Skeletal muscle tissue (tissue), 4 donors: ENCODE results near the gene CHCHD1. TPM values are rescaled to one million over a fixed set of nuclear protein-coding genes. Genes with fewer than 3 reads are reported as not detected.

Experiments
- H3K27ac ChIP-seq: one replicate; pipeline ENCODE4 v1.7.0; 2013; ENCODE audit warnings: mild to moderate bottlenecking, low read depth, low read length, inconsistent platforms
- H3K27me3 ChIP-seq, 3 donors: one replicate each; pipeline ENCODE4 v1.7.0; 2013; ENCODE audit warnings: low read length in 3 of 3; ENCODE audit not compliant: control insufficient read depth in 3 of 3, insufficient read depth in 3 of 3
- H3K36me3 ChIP-seq, 3 donors: one replicate each; pipeline ENCODE4 v1.7.0; 2013; ENCODE audit warnings: low read length in 3 of 3; ENCODE audit not compliant: control insufficient read depth in 3 of 3, insufficient read depth in 3 of 3
- H3K4me1 ChIP-seq, 3 donors: one replicate each; pipeline ENCODE4 v1.7.0; 2013; ENCODE audit warnings: low read length in 3 of 3, mild to moderate bottlenecking in 3 of 3; ENCODE audit not compliant: control insufficient read depth in 3 of 3, insufficient read depth in 3 of 3
- H3K4me3 ChIP-seq, 3 donors: one replicate each; pipeline ENCODE4 v1.7.0; 2013; ENCODE audit warnings: low read length in 3 of 3
- H3K9ac ChIP-seq, 3 donors: one replicate each; pipeline ENCODE4 v1.7.0; 2013; ENCODE audit warnings: low read length in 3 of 3, mild to moderate bottlenecking in 3 of 3, moderate library complexity in 2 of 3, low read depth in 1 of 3
- H3K9me3 ChIP-seq, 3 donors: one replicate each; pipeline ENCODE4 v1.7.0; 2013; ENCODE audit warnings: low read length in 3 of 3; ENCODE audit not compliant: control insufficient read depth in 3 of 3
- total RNA-seq: library from RNA; depleted of rRNA; stranded (reverse); fragments of >200 nt; gene quantifications from one replicate; pipeline ENCODE4 v1.2.3, GENCODE V29; 2014
- donor health status: Osteomylitis.

CHCHD1 gene
- total RNA-seq, 1 donor from 2014 or later = 17.7 TPM

- Histone ChIP-seq H3K9me3 (no peaks in the 10 kb centered on the region), H3K36me3 (peaks cover 47 to 53% (median 48%) of the 10 kb centered on the region in 3 donors), H3K9ac (no peak overlapping the region), H3K4me3 (no peak overlapping the region), H3K4me1 (peaks cover 3 to 14% (median 8%) of the 10 kb centered on the region in 3 donors), H3K27me3 (no peaks in the 10 kb centered on the region), H3K27ac (no peak overlapping the region)
Observed at GRCh38 chr10:73808021-73808815, 26.4 kb downstream of the CHCHD1 start.

- H3K4me3 ChIP-seq = no peak overlapping the region
- peaks cover 44 to 47% (median 47%) of the 10 kb centered on the region in 3 donors for H3K36me3 ChIP-seq
- H3K9me3 ChIP-seq = no peaks in the 10 kb centered on the region
- no peak overlapping the region for H3K9ac ChIP-seq
- H3K27ac ChIP-seq = no peak overlapping the region
- H3K27me3 ChIP-seq = no peaks in the 10 kb centered on the region
- H3K4me1 ChIP-seq = peaks cover 3 to 12% (median 8%) of the 10 kb centered on the region in 3 donors
Observed at GRCh38 chr10:73809061-73809818, 27.4 kb downstream of the CHCHD1 start.

GRCh38 chr10:73810358-73810734 is 28.5 kb downstream of the CHCHD1 start:
- Histone ChIP-seq H3K9ac (peak overlapping the region; percentile 78 to 91 (median 89)), H3K4me3 (peak overlapping the region; percentile 69 to 80 (median 78)), H3K27ac (no peak overlapping the region), H3K9me3 (no peaks in the 10 kb centered on the region), H3K36me3 (peaks cover 43 to 55% (median 49%) of the 10 kb centered on the region in 3 donors), H3K4me1 (peaks cover 3 to 12% (median 8%) of the 10 kb centered on the region in 3 donors), H3K27me3 (no peaks in the 10 kb centered on the region)

- Histone ChIP-seq H3K36me3 (peaks cover 38 to 54% (median 49%) of the 10 kb centered on the region in 3 donors), H3K4me1 (peaks cover 6 to 12% (median 8%) of the 10 kb centered on the region in 3 donors), H3K4me3 (peak overlapping the region; percentile 69 to 80 (median 78)), H3K9ac (peak overlapping the region; percentile 78 to 91 (median 89)), H3K27me3 (no peaks in the 10 kb centered on the region), H3K9me3 (no peaks in the 10 kb centered on the region), H3K27ac (peak overlapping the region; percentile 84)
Observed at GRCh38 chr10:73810735-73811465, 29.1 kb downstream of the CHCHD1 start.

GRCh38 chr10:73812657-73813056 is 30.8 kb downstream of the CHCHD1 start:
- Histone ChIP-seq H3K36me3 (peaks cover 29 to 51% (median 42%) of the 10 kb centered on the region in 3 donors), H3K4me3 (no peak overlapping the region), H3K4me1 (peaks cover 12 to 17% (median 15%) of the 10 kb centered on the region in 3 donors), H3K9me3 (no peaks in the 10 kb centered on the region), H3K27me3 (no peaks in the 10 kb centered on the region), H3K27ac (no peak overlapping the region), H3K9ac (no peak overlapping the region)

GRCh38 chr10:73813333-73813732 is 31.5 kb downstream of the CHCHD1 start:
- peaks cover 15 to 17% (median 16%) of the 10 kb centered on the region in 3 donors for H3K4me1 ChIP-seq

GRCh38 chr10:73814276-73814895 is 32.5 kb downstream of the CHCHD1 start:
- peaks cover 21 to 51% (median 38%) of the 10 kb centered on the region in 3 donors for H3K36me3 ChIP-seq
- H3K4me3 ChIP-seq = no peak overlapping the region
- peaks cover 17 to 23% (median 21%) of the 10 kb centered on the region in 3 donors for H3K4me1 ChIP-seq
- H3K27ac ChIP-seq = no peak overlapping the region
- H3K9ac ChIP-seq = no peak overlapping the region
- H3K27me3 ChIP-seq = no peaks in the 10 kb centered on the region
- H3K9me3 ChIP-seq = no peaks in the 10 kb centered on the region

More at GRCh38 chr10:73813333-73813732, 31.5 kb downstream of the CHCHD1 start:
- Histone ChIP-seq H3K27ac (no peak overlapping the region), H3K9me3 (no peaks in the 10 kb centered on the region), H3K27me3 (no peaks in the 10 kb centered on the region), H3K4me3 (no peak overlapping the region), H3K9ac (no peak overlapping the region), H3K36me3 (peaks cover 22 to 49% (median 39%) of the 10 kb centered on the region in 3 donors)

GRCh38 chr10:73814896-73815718 is 33.3 kb downstream of the CHCHD1 start:
- H3K4me3 ChIP-seq = no peak overlapping the region
- H3K36me3 ChIP-seq = peaks cover 26 to 57% (median 38%) of the 10 kb centered on the region in 3 donors
- no peaks in the 10 kb centered on the region for H3K27me3 ChIP-seq
- peaks cover 24 to 27% (median 25%) of the 10 kb centered on the region in 3 donors for H3K4me1 ChIP-seq
- no peak overlapping the region for H3K9ac ChIP-seq
- H3K27ac ChIP-seq = peak overlapping the region; percentile 68
- H3K9me3 ChIP-seq = no peaks in the 10 kb centered on the region

GRCh38 chr10:73815719-73816030 is 33.8 kb downstream of the CHCHD1 start:
- peak overlapping the region; percentile 68 for H3K27ac ChIP-seq

More at GRCh38 chr10:73815719-73816030, 33.8 kb downstream of the CHCHD1 start:
- Histone ChIP-seq H3K9me3 (no peaks in the 10 kb centered on the region), H3K36me3 (peaks cover 26 to 57% (median 38%) of the 10 kb centered on the region in 3 donors), H3K4me1 (peaks cover 20 to 27% (median 23%) of the 10 kb centered on the region in 3 donors), H3K9ac (no peak overlapping the region), H3K4me3 (no peak overlapping the region), H3K27me3 (no peaks in the 10 kb centered on the region)
